Right atrium auricular region (tissue), 2 donors: ENCODE measurements around the gene SNTA1. TPM values are rescaled to one million over a fixed set of nuclear protein-coding genes. Genes with fewer than 3 reads are reported as not detected.

Experiments
- DNase-seq: peaks from one replicate; pipeline ENCODE4 v3.0.0-alpha.2; 2019; ENCODE audit warnings: low spot score
- H3K27ac ChIP-seq, 2 donors: fragments of 200-600 bp; sonication (generic); 1 replicate in 1 of 2; 2 replicates in 1 of 2; pipeline ENCODE4 v1.5.1; 2016 to 2019
- H3K27me3 ChIP-seq, 2 donors: fragments of 200-600 bp; sonication (generic); one replicate each; pipeline versions ENCODE4 v1.5.1 to v1.6.0; 2017 to 2019
- H3K36me3 ChIP-seq: fragments of 200-600 bp; sonication (generic); one replicate; pipeline ENCODE4 v1.5.1; 2016
- H3K4me1 ChIP-seq, 2 donors: fragments of 200-600 bp; sonication (generic); one replicate each; pipeline versions ENCODE4 v1.5.1 to v1.6.0; 2017 to 2019
- H3K4me3 ChIP-seq, 2 donors: fragments of 200-600 bp; sonication (generic); 1 replicate in 1 of 2; 2 replicates in 1 of 2; pipeline ENCODE4 v1.5.1; 2017 to 2019; ENCODE audit warnings: mild to moderate bottlenecking in 1 of 2, moderate library complexity in 1 of 2
- H3K9me3 ChIP-seq, 2 donors: fragments of 200-600 bp; sonication (generic); one replicate each; pipeline ENCODE4 v1.5.1; 2019
- total RNA-seq, 2 donors: library from RNA; depleted of rRNA; stranded (reverse); fragments of >200 nt; gene quantifications; one replicate each; pipeline ENCODE4 v1.1.0, GENCODE V29; 2016
- TF ChIP-seq, protein P1 (sequence below), 2 donors: fragments of 200-600 bp; sonication (generic); IDR thresholded peaks; one replicate each; pipeline ENCODE4 v1.5.1; 2019; ENCODE audit warnings: antibody characterized with exemption in 2 of 2

Gene SNTA1
- total RNA-seq, 2 donors from 2014 or later, result 183 to 295 TPM

DNA sequence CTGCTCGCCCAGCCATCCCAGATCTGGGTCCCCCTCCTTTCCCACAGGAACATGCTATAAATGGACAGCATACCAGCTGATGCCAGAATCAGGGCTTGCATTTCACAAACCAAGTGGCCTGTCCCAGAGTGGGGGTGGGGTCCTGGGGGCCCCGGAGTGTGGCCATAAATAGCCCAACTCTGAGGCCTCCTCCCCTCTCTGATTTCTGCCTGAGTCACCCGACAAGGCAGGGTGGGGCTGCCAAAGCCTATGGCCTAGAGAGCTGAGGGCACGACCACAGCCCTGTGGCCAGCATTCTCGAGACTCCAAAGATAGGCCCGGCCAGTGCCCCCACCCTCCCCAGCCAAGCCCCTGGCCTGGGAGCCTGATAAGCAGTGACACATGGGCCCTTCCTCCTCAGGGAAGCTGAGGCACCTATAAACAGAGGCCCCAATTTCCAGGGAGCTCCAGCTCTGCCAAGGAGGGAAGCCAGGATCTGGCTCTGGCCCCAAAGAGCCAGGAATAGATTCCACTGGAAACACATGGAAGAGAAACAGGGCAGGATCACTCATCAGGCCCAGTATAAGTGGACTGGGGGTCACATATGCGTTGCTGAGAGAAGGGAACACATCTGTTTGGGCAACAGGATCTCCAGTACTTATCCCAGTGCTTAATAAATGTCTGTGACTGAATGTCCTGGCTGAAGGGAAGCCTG is 20.3 kb downstream of the SNTA1 start:
- Histone ChIP-seq H3K4me3 (no peak overlapping the region), H3K27me3 (no peaks in the 10 kb centered on the region), H3K9me3 (no peaks in the 10 kb centered on the region), H3K27ac (peak overlapping the region; percentile 88 to 92), H3K36me3 (peaks cover 4% of the 10 kb centered on the region), H3K4me1 (peaks cover 0 to 71% of the 10 kb centered on the region in 2 donors)
- DNase-seq, result peak; percentile 92
- TF ChIP-seq, protein P1, sequence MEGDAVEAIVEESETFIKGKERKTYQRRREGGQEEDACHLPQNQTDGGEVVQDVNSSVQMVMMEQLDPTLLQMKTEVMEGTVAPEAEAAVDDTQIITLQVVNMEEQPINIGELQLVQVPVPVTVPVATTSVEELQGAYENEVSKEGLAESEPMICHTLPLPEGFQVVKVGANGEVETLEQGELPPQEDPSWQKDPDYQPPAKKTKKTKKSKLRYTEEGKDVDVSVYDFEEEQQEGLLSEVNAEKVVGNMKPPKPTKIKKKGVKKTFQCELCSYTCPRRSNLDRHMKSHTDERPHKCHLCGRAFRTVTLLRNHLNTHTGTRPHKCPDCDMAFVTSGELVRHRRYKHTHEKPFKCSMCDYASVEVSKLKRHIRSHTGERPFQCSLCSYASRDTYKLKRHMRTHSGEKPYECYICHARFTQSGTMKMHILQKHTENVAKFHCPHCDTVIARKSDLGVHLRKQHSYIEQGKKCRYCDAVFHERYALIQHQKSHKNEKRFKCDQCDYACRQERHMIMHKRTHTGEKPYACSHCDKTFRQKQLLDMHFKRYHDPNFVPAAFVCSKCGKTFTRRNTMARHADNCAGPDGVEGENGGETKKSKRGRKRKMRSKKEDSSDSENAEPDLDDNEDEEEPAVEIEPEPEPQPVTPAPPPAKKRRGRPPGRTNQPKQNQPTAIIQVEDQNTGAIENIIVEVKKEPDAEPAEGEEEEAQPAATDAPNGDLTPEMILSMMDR (IDR thresholded peaks at IDR 0.05), result no peak

DNA sequence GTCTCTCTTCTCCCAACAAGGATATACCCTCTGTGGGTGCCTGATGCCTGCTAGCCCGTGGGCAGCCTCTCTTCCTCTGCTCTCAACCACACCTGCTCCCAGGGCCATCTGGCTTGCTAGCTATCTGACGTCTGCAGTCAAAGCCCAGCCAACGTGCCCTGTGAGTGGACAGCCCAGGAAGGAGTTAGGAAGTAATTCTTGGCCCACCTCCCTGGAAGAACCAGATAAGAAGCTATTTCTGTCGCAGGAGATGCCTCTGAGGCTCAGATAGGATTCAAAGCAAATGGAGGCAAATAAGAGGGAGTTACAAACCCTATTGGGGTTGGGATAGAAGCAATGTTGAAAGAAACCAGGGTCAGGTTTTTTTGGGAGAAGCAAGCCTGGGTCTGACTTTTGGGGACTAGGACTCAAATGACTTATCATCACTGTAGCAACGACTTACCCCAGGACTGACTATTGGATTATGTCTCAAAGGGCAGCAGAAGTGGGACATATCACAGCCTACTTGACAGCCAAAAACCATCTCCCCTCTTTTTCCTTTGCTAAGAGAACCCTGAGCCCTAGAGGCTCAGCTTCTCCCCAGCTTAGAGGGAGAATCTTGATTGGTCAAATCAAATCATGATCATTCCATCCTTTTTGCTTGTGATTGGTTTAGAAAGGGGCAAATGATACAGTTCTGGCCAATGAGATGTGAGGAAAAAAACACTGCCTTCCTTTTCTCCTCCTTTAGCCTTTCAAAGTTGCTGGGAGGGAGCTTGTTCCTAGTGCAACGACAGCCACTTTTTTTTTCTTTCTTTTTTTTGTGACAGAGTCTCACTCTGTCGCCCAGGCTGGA is 24.2 kb downstream of the SNTA1 start:
- DNase-seq, result peak; percentile 87
- H3K36me3 ChIP-seq, result peaks cover 13% of the 10 kb centered on the region
- H3K4me1 ChIP-seq, result peaks cover 0 to 58% of the 10 kb centered on the region in 2 donors
- peak overlapping the region in 1 of 2 donors; percentile 7 for H3K4me3 ChIP-seq
- H3K27me3 ChIP-seq, result no peaks in the 10 kb centered on the region
- TF ChIP-seq, protein P1 (IDR thresholded peaks at IDR 0.05), result no peak
- H3K27ac ChIP-seq, result peak overlapping the region; percentile 88 to 92
- no peaks in the 10 kb centered on the region for H3K9me3 ChIP-seq

DNA sequence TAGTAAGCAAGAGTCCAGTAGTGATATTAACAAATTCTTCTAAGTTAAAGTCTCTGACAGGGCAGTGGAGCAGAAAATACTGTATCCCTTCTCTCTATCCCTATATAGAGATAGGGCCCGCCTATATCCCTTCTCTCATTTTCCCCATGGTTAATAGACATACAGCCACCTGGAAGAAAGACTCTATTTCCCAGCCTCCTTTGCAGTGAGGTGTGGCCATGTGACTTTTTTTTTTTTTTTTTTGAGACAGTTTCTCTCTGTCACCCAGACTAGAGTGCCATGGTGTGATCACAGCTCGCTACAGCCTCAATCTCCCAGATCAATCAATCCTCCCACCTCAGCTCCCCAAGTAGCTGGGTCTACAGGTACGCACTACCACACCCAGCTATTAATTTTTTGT is 25.5 kb downstream of the SNTA1 start:
- Histone ChIP-seq H3K27me3 (no peaks in the 10 kb centered on the region), H3K4me3 (no peak overlapping the region), H3K36me3 (peaks cover 13% of the 10 kb centered on the region), H3K4me1 (peaks cover 0 to 46% of the 10 kb centered on the region in 2 donors), H3K9me3 (no peaks in the 10 kb centered on the region), H3K27ac (peak overlapping the region; percentile 88 to 92)
- DNase-seq, result no peak
- TF ChIP-seq, protein P1 (IDR thresholded peaks at IDR 0.05), result no peak

DNA sequence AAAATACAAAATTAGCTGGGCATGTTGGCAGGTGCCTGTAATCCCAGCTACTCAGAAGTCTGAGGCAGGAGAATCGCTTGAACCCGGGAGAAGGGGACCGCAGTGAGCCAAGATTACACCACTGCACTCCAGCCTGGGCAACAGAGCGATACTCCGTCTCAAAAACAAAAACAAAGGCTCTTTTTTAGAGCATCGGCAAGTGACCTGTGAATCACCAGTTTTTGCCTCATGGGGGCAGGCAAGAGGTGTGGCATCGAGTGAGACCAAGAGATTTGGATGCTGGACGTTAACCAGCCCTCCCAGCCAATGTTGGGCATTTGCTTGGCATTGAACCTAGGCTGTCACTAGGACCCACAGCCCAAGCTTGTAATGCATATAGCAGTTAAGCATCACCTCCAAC is 27.6 kb downstream of the SNTA1 start:
- H3K36me3 ChIP-seq, result peaks cover 33% of the 10 kb centered on the region
- peak; percentile 68 for DNase-seq
- no peak overlapping the region for H3K4me3 ChIP-seq
- peak overlapping the region; percentile 52 to 88 for H3K27ac ChIP-seq
- no peaks in the 10 kb centered on the region for H3K27me3 ChIP-seq
- H3K4me1 ChIP-seq, result peaks cover 0 to 28% of the 10 kb centered on the region in 2 donors
- H3K9me3 ChIP-seq, result no peaks in the 10 kb centered on the region
- TF ChIP-seq, protein P1 (IDR thresholded peaks at IDR 0.05), result peak; percentile 48 to 61

DNA sequence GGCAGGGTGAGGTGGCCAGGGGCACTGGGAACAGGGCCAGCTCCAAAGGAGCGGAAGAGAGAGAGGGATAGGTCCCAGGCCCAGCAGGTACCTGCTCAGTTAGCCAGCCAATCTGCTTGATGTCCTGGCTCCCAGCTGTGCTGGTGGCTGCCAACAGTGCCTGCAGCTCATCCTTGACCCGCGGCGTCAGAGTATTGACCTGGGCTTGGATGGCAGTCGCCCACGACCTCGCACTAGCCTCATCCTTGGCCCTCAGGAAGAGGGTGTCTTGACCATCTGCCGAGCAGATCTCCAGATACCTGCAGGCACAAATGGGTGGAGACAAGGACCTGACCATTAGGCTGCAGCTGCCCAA is 31.1 kb downstream of the SNTA1 start:
- TF ChIP-seq, protein P1 (IDR thresholded peaks at IDR 0.05), result no peak
- Histone ChIP-seq H3K4me1 (peaks cover 0 to 6% of the 10 kb centered on the region in 2 donors), H3K27ac (peak overlapping the region in 1 of 2 donors; percentile 17), H3K4me3 (no peak overlapping the region), H3K27me3 (no peaks in the 10 kb centered on the region), H3K9me3 (no peaks in the 10 kb centered on the region), H3K36me3 (peaks cover 58% of the 10 kb centered on the region)
- DNase-seq, result no peak
